A673 (cell line): ENCODE measurements around the gene SCUBE2. TPM values are rescaled to one million over a fixed set of nuclear protein-coding genes. Genes with fewer than 3 reads are reported as not detected.
A peak's percentile ranks its signal among the peaks of the same experiment; 100 is the strongest.

Experiments
- Bru-seq: library from RNA; stranded (reverse); fragments of 400-500 nt; gene quantifications from one replicate; lab custom pipeline; 2021; lab: Mats Ljungman, UMichigan
- BruChase-seq, 2 experiments: library from RNA; stranded (reverse); fragments of 400-500 nt; gene quantifications; one replicate each; lab custom pipeline; 2021; lab: Mats Ljungman, UMichigan
- BruUV-seq: library from RNA; stranded (reverse); fragments of 400-500 nt; replicated peaks from 2 replicates; lab custom pipeline; 2021; lab: Mats Ljungman, UMichigan
- CTCF ChIA-PET: fragments of 300-600 bp; sonication (Branson Sonifier 250); formaldehyde crosslinking; loops from one replicate; lab custom pipeline; 2022; ENCODE audit warnings: antibody characterized with exemption; lab: Charles Lee
- POLR2A ChIA-PET: fragments of 300-600 bp; sonication (Branson Sonifier 250); formaldehyde crosslinking; loops from one replicate; lab custom pipeline; 2022; ENCODE audit warnings: antibody characterized with exemption; ENCODE audit not compliant: low non-redundant PET; lab: Charles Lee
- DNase-seq: peaks from one replicate; pipeline ENCODE4 v3.0.0-alpha.2; 2015; ENCODE audit warnings: low spot score
- H3K27ac ChIP-seq: fragments of 200-600 bp; sonication (generic); 2 replicates; pipeline ENCODE4 v1.5.1; 2016; ENCODE audit warnings: mixed run types, low read depth, mild to moderate bottlenecking, mixed read lengths, antibody characterized with exemption, low read length; ENCODE audit not compliant: poor library complexity, severe bottlenecking
- H3K27me3 ChIP-seq: fragments of 200-600 bp; sonication (generic); replicated peaks from 2 replicates; pipeline ENCODE4 v1.6.1; 2017; ENCODE audit warnings: mixed run types, low read depth, mild to moderate bottlenecking, mixed read lengths, antibody characterized with exemption, low read length; ENCODE audit not compliant: insufficient read depth, poor library complexity
- H3K36me3 ChIP-seq: fragments of 200-600 bp; sonication (generic); 2 replicates; pipeline ENCODE4 v1.6.1; 2016; ENCODE audit warnings: mixed run types, mild to moderate bottlenecking, mixed read lengths, antibody characterized with exemption, low read length; ENCODE audit not compliant: insufficient read depth, poor library complexity, severe bottlenecking
- H3K4me1 ChIP-seq: fragments of 200-600 bp; sonication (generic); 2 replicates; pipeline ENCODE4 v1.6.1; 2017; ENCODE audit warnings: mixed run types, mild to moderate bottlenecking, mixed read lengths, antibody characterized with exemption, low read length; ENCODE audit not compliant: insufficient read depth, poor library complexity, severe bottlenecking
- H3K4me3 ChIP-seq: fragments of 200-600 bp; sonication (generic); 2 replicates; pipeline ENCODE4 v1.5.1; 2016; ENCODE audit warnings: low read depth, mixed run types, mild to moderate bottlenecking, mixed read lengths, low read length; ENCODE audit not compliant: poor library complexity, severe bottlenecking
- H3K9me3 ChIP-seq: fragments of 200-600 bp; sonication (generic); 2 replicates; pipeline ENCODE4 v1.6.1; 2016; ENCODE audit warnings: mixed run types, low read depth, mild to moderate bottlenecking, mixed read lengths, antibody characterized with exemption, low read length; ENCODE audit not compliant: poor library complexity, severe bottlenecking
- CTCF ChIP-seq: fragments of 300-800, 200-600 bp; sonication (generic); conservative IDR thresholded peaks from 2 replicates; pipeline ENCODE4 v1.5.1; 2017; ENCODE audit warnings: low read depth, mild to moderate bottlenecking, antibody characterized with exemption, low read length, moderate library complexity, mixed read lengths
- EZH2 ChIP-seq: fragments of 200-600 bp; sonication (generic); IDR thresholded peaks from 2 replicates; pipeline ENCODE4 v1.6.1; 2017; ENCODE audit warnings: borderline replicate concordance, low read depth, mild to moderate bottlenecking, mixed read lengths, antibody characterized with exemption, low read length; ENCODE audit not compliant: poor library complexity, severe bottlenecking
- intact Hi-C: fragments of 100-400 bp; cut with micrococcal nuclease; formaldehyde crosslinking; loops from one replicate; pipeline ENCODE4 v1.10.0; 2022; ENCODE audit not compliant: unreplicated experiment
- long read RNA-seq: library from polyadenylated mRNA; stranded (forward); transcript quantifications from one replicate; pipeline ENCODE4 v2.0.0, GENCODE V29; 2022
- total RNA-seq: library from RNA; stranded (reverse); gene quantifications from 2 replicates; pipeline ENCODE4 v1.2.3, GENCODE V29; 2021

SCUBE2 gene
- total RNA-seq (1.1 and 1.4 TPM in 2 replicates), Bru-seq, nascent RNA (percentile 27 among the genes with signal in this experiment), BruChase-seq, experiment 1, labeled RNA remaining after a 2-hour chase (percentile 23 among the genes with signal in this experiment), BruChase-seq, experiment 2, labeled RNA remaining after a 6-hour chase (percentile 34 among the genes with signal in this experiment)
- long read RNA-seq, result 0 reads

GRCh38 chr11:9091044-9091922, at the start of gene SCUBE2:
TSS of gene SCUBE2 (minus strand) at chr11:9091599. CDS start at chr11:9091528, 71 bp downstream.
- ChIA-PET POLR2A (no interaction called here), CTCF (no interaction called here)
- no TSS peak for BruUV-seq
- Histone ChIP-seq H3K9me3 (no peaks in the 10 kb centered on the region), H3K27me3 (peaks cover 22% of the 10 kb centered on the region), H3K36me3 (no peaks in the 10 kb centered on the region), H3K4me1 (no peaks in the 10 kb centered on the region), H3K4me3 (peak within 1 kb of the TSS; percentile 30), H3K27ac (no peak within 1 kb of the TSS)
- no peak for DNase-seq
- intact Hi-C loops, result no loop called here
- TF ChIP-seq CTCF (no peak), EZH2 (peak; percentile 50)

- Histone ChIP-seq H3K27ac (no peak overlapping the region), H3K4me3 (no peak overlapping the region), H3K36me3 (peaks cover 21% of the 10 kb centered on the region), H3K27me3 (no peaks in the 10 kb centered on the region), H3K4me1 (peaks cover 24% of the 10 kb centered on the region), H3K9me3 (no peaks in the 10 kb centered on the region)
- ChIA-PET POLR2A (no interaction called here), CTCF (no interaction called here)
- no peak for TF ChIP-seq CTCF
- DNase-seq, result no peak
- intact Hi-C loops, result no loop called here
- BruUV-seq, result no TSS peak
Observed at GRCh38 chr11:9141186-9141585, 49.8 kb upstream of the SCUBE2 start.

- CTCF ChIA-PET, result no interaction called here
- no TSS peak for BruUV-seq
- DNase-seq, result no peak
- Histone ChIP-seq H3K36me3 (peaks cover 25% of the 10 kb centered on the region), H3K27me3 (no peaks in the 10 kb centered on the region), H3K9me3 (no peaks in the 10 kb centered on the region), H3K4me3 (no peak overlapping the region), H3K4me1 (peaks cover 24% of the 10 kb centered on the region), H3K27ac (peak overlapping the region; percentile 8)
- TF ChIP-seq EZH2 (no peak), CTCF (no peak)
- intact Hi-C loops, result no loop called here
- POLR2A ChIA-PET, result no interaction called here
Observed at GRCh38 chr11:9139628-9140357, 48.4 kb upstream of the SCUBE2 start.
